SK-N-SH (cell line): ENCODE measurements around the gene MACROD2.

Experiments
- CHD2 ChIP-seq: fragments of 150-350 bp; IDR thresholded peaks from 2 replicates; pipeline ENCODE4 v1.6.1; 2018; ENCODE audit warnings: low read length; ENCODE audit not compliant: partially characterized antibody
- EP300 ChIP-seq, 2 experiments: IDR thresholded peaks; 2 replicates each; pipeline versions ENCODE4 v1.4.0 to v1.6.1; 2012; ENCODE audit warnings: borderline replicate concordance in 1 of 2, low read depth in 1 of 2, low read length in 1 of 2
- EZH2phosphoT487 ChIP-seq: fragments of 200-600 bp; sonication (generic); IDR thresholded peaks from 2 replicates; pipeline ENCODE4 v1.6.1; 2017; ENCODE audit warnings: low read depth, mixed run types, mild to moderate bottlenecking, antibody characterized with exemption, moderate library complexity, borderline replicate concordance
- GABPA ChIP-seq: IDR thresholded peaks from 2 replicates; pipeline ENCODE4 v1.4.0; 2012; ENCODE audit warnings: low read depth, mild to moderate bottlenecking
- GATA2 ChIP-seq: sonication (generic); formaldehyde crosslinking; IDR thresholded peaks from 2 replicates; pipeline ENCODE4 v1.5.0; 2020; ENCODE audit warnings: mild to moderate bottlenecking, missing genetic modification reagents
- JUND ChIP-seq: IDR thresholded peaks from 2 replicates; pipeline ENCODE4 v1.4.0; 2012
- MXI1 ChIP-seq: IDR thresholded peaks from 2 replicates; pipeline ENCODE4 v1.6.1; 2012; ENCODE audit warnings: mild to moderate bottlenecking, low read depth, low read length, improper control_type of control experiment
- SIN3A ChIP-seq: IDR thresholded peaks from 2 replicates; pipeline ENCODE4 v1.6.1; 2012; ENCODE audit warnings: low read depth, mild to moderate bottlenecking, low read length, moderate library complexity, borderline replicate concordance
- TEAD4 ChIP-seq: IDR thresholded peaks from 2 replicates; pipeline ENCODE4 v1.4.0; 2012; ENCODE audit warnings: mild to moderate bottlenecking, borderline replicate concordance; ENCODE audit not compliant: insufficient read depth
- USF2 ChIP-seq: fragments of 150-350 bp; IDR thresholded peaks from 2 replicates; pipeline ENCODE4 v1.6.1; 2017; ENCODE audit warnings: antibody characterized with exemption, low read length, low read depth, borderline replicate concordance
- TF ChIP-seq, protein P1 (sequence below): fragments of 200-600 bp; sonication (generic); IDR thresholded peaks from 2 replicates; pipeline ENCODE4 v1.6.1; 2017; ENCODE audit warnings: antibody characterized with exemption, mild to moderate bottlenecking, moderate library complexity

- no peak for TF ChIP-seq TEAD4
- no peak for TF ChIP-seq SIN3A
- TF ChIP-seq USF2 = no peak
- TF ChIP-seq, protein P1, sequence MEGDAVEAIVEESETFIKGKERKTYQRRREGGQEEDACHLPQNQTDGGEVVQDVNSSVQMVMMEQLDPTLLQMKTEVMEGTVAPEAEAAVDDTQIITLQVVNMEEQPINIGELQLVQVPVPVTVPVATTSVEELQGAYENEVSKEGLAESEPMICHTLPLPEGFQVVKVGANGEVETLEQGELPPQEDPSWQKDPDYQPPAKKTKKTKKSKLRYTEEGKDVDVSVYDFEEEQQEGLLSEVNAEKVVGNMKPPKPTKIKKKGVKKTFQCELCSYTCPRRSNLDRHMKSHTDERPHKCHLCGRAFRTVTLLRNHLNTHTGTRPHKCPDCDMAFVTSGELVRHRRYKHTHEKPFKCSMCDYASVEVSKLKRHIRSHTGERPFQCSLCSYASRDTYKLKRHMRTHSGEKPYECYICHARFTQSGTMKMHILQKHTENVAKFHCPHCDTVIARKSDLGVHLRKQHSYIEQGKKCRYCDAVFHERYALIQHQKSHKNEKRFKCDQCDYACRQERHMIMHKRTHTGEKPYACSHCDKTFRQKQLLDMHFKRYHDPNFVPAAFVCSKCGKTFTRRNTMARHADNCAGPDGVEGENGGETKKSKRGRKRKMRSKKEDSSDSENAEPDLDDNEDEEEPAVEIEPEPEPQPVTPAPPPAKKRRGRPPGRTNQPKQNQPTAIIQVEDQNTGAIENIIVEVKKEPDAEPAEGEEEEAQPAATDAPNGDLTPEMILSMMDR = no peak
- no peak for TF ChIP-seq JUND
- TF ChIP-seq EP300 (IDR thresholded peaks at IDR 0.05; ENCODE audit: borderline replicate concordance in 1 of 2, low read depth in 1 of 2, low read length in 1 of 2) = no peak
- TF ChIP-seq EZH2phosphoT487 = no peak
- TF ChIP-seq MXI1 = no peak
- TF ChIP-seq GATA2 (CRISPR knock-in tag) = no peak
- TF ChIP-seq GABPA = no peak
- no peak for TF ChIP-seq CHD2
Measured at GRCh38 chr20:15063081-15063480, 1067.8 kb downstream of the MACROD2 start.
